ENCODE measurements around the gene CAMKK2.
A peak's percentile ranks its signal among the peaks of the same experiment; 100 is the strongest.
"Not testable (repeated sequence)": the region's sequence is repeated elsewhere in the genome, so short reads cannot be mapped to it uniquely, and the experiment has no call there.

The CAMKK2 gene

GRCh38 chr12:121230538-121230907 is 66.0 kb downstream of the CAMKK2 start:
- DNase-seq (ENCODE audit: low spot score), result no peak
- TF ChIP-seq CTCF (IDR thresholded peaks at IDR 0.05), result no peak
- no peak overlapping the region for H3K27ac ChIP-seq
- no peak overlapping the region for H3K4me3 ChIP-seq

- not testable (repeated sequence) for H3K27ac ChIP-seq; H3K4me3 ChIP-seq; DNase-seq (ENCODE audit: low spot score)
- TF ChIP-seq CTCF (IDR thresholded peaks at IDR 0.05), result peak; percentile 87
Observed at GRCh38 chr12:121229826-121230537, 66.5 kb downstream of the CAMKK2 start.

- no peak for TF ChIP-seq CTCF (IDR thresholded peaks at IDR 0.05)
- Histone ChIP-seq H3K4me3 (no peak overlapping the region), H3K27ac (no peak overlapping the region)
- no peak for DNase-seq (ENCODE audit: low spot score)
Observed at GRCh38 chr12:121228919-121229665, 67.4 kb downstream of the CAMKK2 start.

- Histone ChIP-seq H3K4me3 (no peak overlapping the region), H3K27ac (no peak overlapping the region)
- no peak for TF ChIP-seq CTCF (IDR thresholded peaks at IDR 0.05)
- DNase-seq (ENCODE audit: low spot score), result no peak
Observed at GRCh38 chr12:121227294-121227693, 69.2 kb downstream of the CAMKK2 start.

GRCh38 chr12:121226871-121227270 is 69.6 kb downstream of the CAMKK2 start:
- not testable (repeated sequence) for DNase-seq (ENCODE audit: low spot score); H3K27ac ChIP-seq; H3K4me3 ChIP-seq

- no peak for DNase-seq (ENCODE audit: low spot score)
- H3K27ac ChIP-seq, result no peak overlapping the region
- no peak for TF ChIP-seq CTCF (IDR thresholded peaks at IDR 0.05)
Observed at GRCh38 chr12:121226399-121226798, 70.1 kb downstream of the CAMKK2 start.

GRCh38 chr12:121224591-121224990 is 71.9 kb downstream of the CAMKK2 start:
- TF ChIP-seq CTCF (IDR thresholded peaks at IDR 0.05), result no peak
- Histone ChIP-seq H3K27ac (no peak overlapping the region), H3K4me3 (no peak overlapping the region)
- no peak for DNase-seq (ENCODE audit: low spot score)

More at GRCh38 chr12:121226399-121226798, 70.1 kb downstream of the CAMKK2 start:
- H3K4me3 ChIP-seq, result no peak overlapping the region
